Hematopoietic multipotent progenitor cell treated with erythropoietin and hydrocortisone succinate and interleukin-3 and kit ligand, for 8 days (in vitro differentiated cells): ENCODE data around the gene GPR180.

Experiments
- DNase-seq: peaks from one replicate; pipeline ENCODE4 v3.0.0-alpha.2; 2015

Gene GPR180

GRCh38 chr13:94656766-94657165 lies 55.1 kb downstream of the GPR180 start:
- DNase-seq: peak; percentile 63

GRCh38 chr13:94657167-94657566 lies 55.5 kb downstream of the GPR180 start:
- DNase-seq: no peak

GRCh38 chr13:94658926-94659597 lies 57.4 kb downstream of the GPR180 start:
- DNase-seq: peak; percentile 44

GRCh38 chr13:94659598-94659946 lies 57.9 kb downstream of the GPR180 start:
- DNase-seq: no peak

- peak; percentile 86 for DNase-seq
Measured at GRCh38 chr13:94660695-94661326, 59.2 kb downstream of the GPR180 start.

- DNase-seq: no peak
Measured at GRCh38 chr13:94661406-94661805, 59.7 kb downstream of the GPR180 start.

GRCh38 chr13:94662274-94662945 lies 60.8 kb downstream of the GPR180 start:
- DNase-seq: peak; percentile 99

- peak; percentile 77 for DNase-seq
Measured at GRCh38 chr13:94664889-94665288, 63.2 kb downstream of the GPR180 start.

- DNase-seq: no peak
Measured at GRCh38 chr13:94666065-94666464, 64.4 kb downstream of the GPR180 start.

GRCh38 chr13:94667190-94667589 lies 65.5 kb downstream of the GPR180 start:
- no peak for DNase-seq

- DNase-seq: no peak
Measured at GRCh38 chr13:94672400-94672799, 70.7 kb downstream of the GPR180 start.

GRCh38 chr13:94673851-94674250 lies 72.2 kb downstream of the GPR180 start:
- peak; percentile 70 for DNase-seq

- peak; percentile 88 for DNase-seq
Measured at GRCh38 chr13:94674609-94675348, 73.1 kb downstream of the GPR180 start.

- no peak for DNase-seq
Measured at GRCh38 chr13:94677799-94678198, 76.1 kb downstream of the GPR180 start.

GRCh38 chr13:94678845-94679244 lies 77.2 kb downstream of the GPR180 start:
- DNase-seq: no peak

GRCh38 chr13:94679614-94680013 lies 78.0 kb downstream of the GPR180 start:
- DNase-seq: no peak

- no peak for DNase-seq
Measured at GRCh38 chr13:94682229-94682628, 80.6 kb downstream of the GPR180 start.

GRCh38 chr13:94683409-94683808 lies 81.8 kb downstream of the GPR180 start:
- no peak for DNase-seq
